ENCODE data around the gene ACP2. TPM values are rescaled to one million over a fixed set of nuclear protein-coding genes. Genes with fewer than 3 reads are reported as not detected.
A peak's percentile ranks its signal among the peaks of the same experiment; 100 is the strongest.
"Not testable (repeated sequence)": the region's sequence is repeated elsewhere in the genome, so short reads cannot be mapped to it uniquely, and the experiment has no call there.

ACP2 gene
- total RNA-seq, 1 donor, result 24.9 TPM

- TF ChIP-seq, protein P1, sequence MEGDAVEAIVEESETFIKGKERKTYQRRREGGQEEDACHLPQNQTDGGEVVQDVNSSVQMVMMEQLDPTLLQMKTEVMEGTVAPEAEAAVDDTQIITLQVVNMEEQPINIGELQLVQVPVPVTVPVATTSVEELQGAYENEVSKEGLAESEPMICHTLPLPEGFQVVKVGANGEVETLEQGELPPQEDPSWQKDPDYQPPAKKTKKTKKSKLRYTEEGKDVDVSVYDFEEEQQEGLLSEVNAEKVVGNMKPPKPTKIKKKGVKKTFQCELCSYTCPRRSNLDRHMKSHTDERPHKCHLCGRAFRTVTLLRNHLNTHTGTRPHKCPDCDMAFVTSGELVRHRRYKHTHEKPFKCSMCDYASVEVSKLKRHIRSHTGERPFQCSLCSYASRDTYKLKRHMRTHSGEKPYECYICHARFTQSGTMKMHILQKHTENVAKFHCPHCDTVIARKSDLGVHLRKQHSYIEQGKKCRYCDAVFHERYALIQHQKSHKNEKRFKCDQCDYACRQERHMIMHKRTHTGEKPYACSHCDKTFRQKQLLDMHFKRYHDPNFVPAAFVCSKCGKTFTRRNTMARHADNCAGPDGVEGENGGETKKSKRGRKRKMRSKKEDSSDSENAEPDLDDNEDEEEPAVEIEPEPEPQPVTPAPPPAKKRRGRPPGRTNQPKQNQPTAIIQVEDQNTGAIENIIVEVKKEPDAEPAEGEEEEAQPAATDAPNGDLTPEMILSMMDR (IDR thresholded peaks at IDR 0.05; ENCODE audit: insufficient read depth, low read length), result no peak
- no peak overlapping the region for H3K4me3 ChIP-seq (ENCODE audit: low read depth, low read length)
- no peak for DNase-seq (ENCODE audit: low read depth)
Measured at GRCh38 chr11:47208628-47209027, 40.0 kb downstream of the ACP2 start.

- not testable (repeated sequence) for H3K4me3 ChIP-seq (ENCODE audit: low read depth, low read length); DNase-seq (ENCODE audit: low read depth)
Measured at GRCh38 chr11:47208008-47208552, 40.5 kb downstream of the ACP2 start.

DNA sequence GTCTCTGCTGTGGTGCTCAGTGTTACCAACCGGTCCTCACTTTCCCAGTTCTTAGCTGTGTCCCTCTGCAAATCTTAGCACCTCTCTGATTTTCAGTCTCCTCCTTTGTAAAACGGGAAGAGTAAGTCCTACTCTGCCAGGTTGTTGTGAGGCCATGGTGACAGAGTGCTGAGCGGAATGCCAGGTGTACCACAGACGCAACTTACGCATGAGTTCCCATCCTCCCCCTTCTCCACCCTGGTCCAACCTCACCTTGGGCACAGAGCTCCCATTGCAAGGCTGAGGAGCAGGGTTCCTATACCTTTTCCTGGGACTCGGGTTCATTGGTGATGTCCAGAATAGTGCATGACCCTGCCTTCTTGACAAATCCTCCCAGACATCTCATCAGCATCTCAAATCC lies 41.2 kb downstream of the ACP2 start:
- no peak for DNase-seq (ENCODE audit: low read depth)
- TF ChIP-seq, protein P1 (IDR thresholded peaks at IDR 0.05; ENCODE audit: insufficient read depth, low read length), result no peak
- no peak overlapping the region for H3K4me3 ChIP-seq (ENCODE audit: low read depth, low read length)

DNA sequence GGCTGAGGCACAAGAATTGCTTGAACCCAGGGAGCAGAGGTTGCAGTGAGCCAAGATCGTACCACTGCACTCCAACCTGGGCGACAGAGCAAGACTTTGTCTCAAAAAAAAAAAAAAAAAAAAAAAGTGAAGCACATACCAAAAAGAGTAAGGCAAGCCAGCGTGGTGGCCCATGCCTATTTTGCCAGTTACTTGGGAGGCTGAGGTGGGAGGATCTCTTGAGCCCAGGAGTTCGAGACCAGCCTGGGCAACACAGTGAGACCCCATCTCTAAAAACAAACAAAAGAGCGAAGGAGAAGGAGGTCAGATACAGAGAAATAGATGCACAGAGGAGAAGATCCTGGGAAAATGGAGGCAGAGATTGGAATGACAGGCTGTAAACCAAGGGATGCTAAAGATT lies 42.0 kb downstream of the ACP2 start:
- not testable (repeated sequence) for DNase-seq (ENCODE audit: low read depth); H3K4me3 ChIP-seq (ENCODE audit: low read depth, low read length)

- DNase-seq (ENCODE audit: low read depth), result peak; percentile 89
- no peak overlapping the region for H3K4me3 ChIP-seq (ENCODE audit: low read depth, low read length)
- TF ChIP-seq, protein P1 (IDR thresholded peaks at IDR 0.05; ENCODE audit: insufficient read depth, low read length), result no peak
Measured at GRCh38 chr11:47204637-47204989, 44.0 kb downstream of the ACP2 start.

GRCh38 chr11:47202576-47202975 lies 46.0 kb downstream of the ACP2 start:
- no peak overlapping the region for H3K4me3 ChIP-seq (ENCODE audit: low read depth, low read length)
- DNase-seq (ENCODE audit: low read depth), result no peak
- TF ChIP-seq, protein P1 (IDR thresholded peaks at IDR 0.05; ENCODE audit: insufficient read depth, low read length), result no peak

DNA sequence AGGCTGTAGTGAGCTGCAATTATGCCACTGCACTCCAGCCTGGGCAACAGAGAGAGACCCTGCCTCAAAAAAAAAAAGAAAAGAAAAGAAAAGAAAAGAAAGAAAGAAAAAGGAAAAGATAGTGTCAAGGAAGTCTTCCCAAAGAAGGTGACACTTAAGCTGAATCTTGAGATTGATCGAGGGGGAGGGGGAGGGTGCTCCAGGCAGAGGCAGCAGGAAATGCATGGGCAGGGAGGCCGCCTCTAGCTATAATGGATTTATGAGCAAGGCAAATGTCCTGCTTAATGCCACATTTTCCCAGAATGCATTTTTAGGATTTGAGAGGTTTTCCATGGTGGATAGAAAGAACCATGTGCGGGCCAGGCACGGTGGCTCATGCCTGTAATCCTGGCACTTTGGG lies 47.6 kb downstream of the ACP2 start:
- TF ChIP-seq, protein P1 (IDR thresholded peaks at IDR 0.05; ENCODE audit: insufficient read depth, low read length), result no peak
- no peak overlapping the region for H3K4me3 ChIP-seq (ENCODE audit: low read depth, low read length)
- no peak for DNase-seq (ENCODE audit: low read depth)

GRCh38 chr11:47198161-47198560 lies 50.5 kb downstream of the ACP2 start:
- H3K4me3 ChIP-seq (ENCODE audit: low read depth, low read length); DNase-seq (ENCODE audit: low read depth): not testable (repeated sequence)

DNA sequence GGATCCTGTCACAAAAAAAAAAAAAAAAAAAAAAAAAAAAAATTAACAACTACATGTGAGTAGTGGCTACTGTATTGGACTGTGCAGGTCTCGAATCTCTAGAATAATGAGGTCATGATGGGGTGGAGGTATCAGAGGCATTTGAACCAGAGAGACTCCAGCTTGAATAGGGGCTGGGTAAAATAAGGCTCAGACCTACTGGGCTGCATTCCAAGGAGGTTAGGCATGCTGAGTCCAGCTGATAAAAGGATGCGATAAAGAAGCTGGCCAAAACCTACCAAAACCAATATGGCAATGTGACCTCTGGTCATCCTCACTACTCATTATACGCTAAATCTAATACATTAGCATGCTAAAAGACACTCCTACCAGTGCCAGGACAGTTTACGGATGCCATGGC lies 56.5 kb downstream of the ACP2 start:
- TF ChIP-seq, protein P1 (IDR thresholded peaks at IDR 0.05; ENCODE audit: insufficient read depth, low read length), result no peak
- DNase-seq (ENCODE audit: low read depth), result no peak
- H3K4me3 ChIP-seq (ENCODE audit: low read depth, low read length), result no peak overlapping the region

GRCh38 chr11:47191137-47191536 lies 57.5 kb downstream of the ACP2 start:
- not testable (repeated sequence) for H3K4me3 ChIP-seq (ENCODE audit: low read depth, low read length); DNase-seq (ENCODE audit: low read depth)

All from fibroblast of the aortic adventitia (primary cell).